GM12892 (cell line): ENCODE measurements around the gene RASGRP1.

ENCODE experiments used
- DNase-seq: peaks from one replicate; pipeline ENCODE4 v3.0.0; 2011; ENCODE audit not compliant: insufficient read length
- FAIRE-seq: peaks from 2 replicates; lab custom pipeline; 2011; peaks lifted over from hg19 to GRCh38; lab: Jason Lieb, UNC
- POLR2A ChIP-seq: IDR thresholded peaks from 2 replicates; pipeline ENCODE4 v1.6.1; 2011; ENCODE audit warnings: low read depth, low read length, control low read depth
- POLR2AphosphoS5 ChIP-seq: IDR thresholded peaks from 2 replicates; pipeline ENCODE4 v1.6.1; 2011; ENCODE audit warnings: low read depth, low read length, control low read depth
- TAF1 ChIP-seq: IDR thresholded peaks from 2 replicates; pipeline ENCODE4 v1.6.1; 2011; ENCODE audit warnings: low read depth, mild to moderate bottlenecking, control low read depth, low read length, borderline replicate concordance

Gene RASGRP1

DNA sequence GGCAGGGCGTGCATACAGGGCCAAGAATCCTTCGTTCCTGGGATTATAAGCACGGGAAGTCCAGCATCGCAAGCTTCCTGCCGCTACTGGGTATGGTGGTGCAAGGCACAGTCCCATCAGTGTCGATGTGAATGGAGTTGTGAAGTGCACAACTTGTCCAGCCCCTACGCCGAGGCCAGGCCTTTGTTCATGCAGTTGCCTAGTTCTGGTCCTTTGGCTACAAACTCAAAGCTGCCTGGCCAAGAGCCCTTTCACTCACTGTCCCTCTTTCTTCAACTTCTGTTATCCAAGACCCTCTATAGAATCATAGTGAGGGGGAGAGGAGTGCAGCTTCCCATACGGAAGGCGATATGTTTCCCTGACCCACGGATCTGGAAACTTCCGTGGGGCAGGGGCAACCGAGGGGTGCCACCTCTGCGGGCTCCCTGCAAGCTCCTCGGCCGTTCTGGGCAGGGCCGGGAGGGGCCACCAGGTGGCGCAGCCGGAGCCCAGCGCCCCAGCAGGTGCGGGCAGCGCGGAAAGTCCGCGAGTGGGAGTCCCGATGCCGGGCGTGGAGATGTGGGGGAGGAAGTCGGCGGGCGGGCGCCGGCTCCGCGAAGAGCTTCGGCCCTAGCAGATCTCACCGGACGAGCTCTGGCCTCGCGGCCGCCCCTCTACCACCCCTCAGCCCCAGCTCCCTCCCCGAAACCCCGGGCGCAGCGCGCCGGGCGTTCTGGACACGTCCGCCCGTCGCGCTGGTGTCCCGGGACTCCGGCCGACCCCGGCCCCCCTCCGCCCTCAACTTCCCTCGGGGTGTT is 693 bp downstream of the RASGRP1 start:
- TF ChIP-seq POLR2AphosphoS5, result 0 out of 2 replicates have a peak, but pooled peaks have one; percentile 10
- TF ChIP-seq POLR2A, result peak; percentile 44
- no peak for TF ChIP-seq TAF1
- DNase-seq (peak; percentile 62), FAIRE-seq (peak; percentile 90)

DNA sequence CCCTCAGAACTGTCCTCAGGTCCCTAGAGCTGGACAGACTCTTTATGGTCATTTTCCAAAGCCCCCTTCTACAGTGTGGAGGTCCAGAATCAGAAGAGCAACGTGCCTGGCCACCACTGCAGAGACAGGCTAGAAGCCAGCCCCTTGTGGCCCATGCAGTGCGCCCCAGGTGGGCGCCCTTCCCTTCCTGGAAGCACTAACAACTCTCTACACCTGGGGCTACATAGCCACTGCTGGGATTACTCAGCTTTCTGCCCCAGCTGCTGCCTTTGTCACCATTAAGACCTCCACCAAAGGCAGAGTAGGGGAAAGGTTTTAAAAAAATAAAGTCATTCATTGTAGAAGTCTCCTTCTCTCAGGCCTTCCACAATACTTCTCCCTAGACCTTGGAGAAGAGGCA is 2.3 kb downstream of the RASGRP1 start:
- TF ChIP-seq TAF1, result no peak
- TF ChIP-seq POLR2AphosphoS5, result no peak
- TF ChIP-seq POLR2A, result no peak
- FAIRE-seq (peak; percentile 84), DNase-seq (no peak)

DNA sequence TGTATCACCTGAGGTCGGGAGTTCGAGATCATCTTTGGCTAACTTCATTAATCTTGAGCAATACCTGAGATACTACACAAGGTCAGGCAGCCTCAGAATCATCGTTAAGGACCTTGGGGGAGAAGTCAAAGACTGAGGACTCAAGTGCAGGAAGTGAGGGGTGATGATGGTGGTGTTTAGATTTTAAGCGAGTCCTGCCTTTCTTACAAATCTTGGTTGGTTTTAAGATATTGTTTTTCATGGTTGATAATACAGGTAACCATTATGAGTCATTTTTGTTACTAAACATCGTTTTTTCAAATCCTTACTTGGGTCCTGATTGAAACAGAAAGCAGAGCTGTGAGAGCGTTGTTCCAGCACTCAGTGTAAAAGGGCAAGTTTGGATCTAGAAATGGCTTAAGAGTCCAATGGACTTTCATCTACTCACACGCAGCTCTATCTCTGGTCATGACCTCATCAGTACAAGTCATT is 4.1 kb downstream of the RASGRP1 start:
- DNase-seq (no peak), FAIRE-seq (no peak)
- TF ChIP-seq POLR2A, result no peak
- no peak for TF ChIP-seq POLR2AphosphoS5
- no peak for TF ChIP-seq TAF1

DNA sequence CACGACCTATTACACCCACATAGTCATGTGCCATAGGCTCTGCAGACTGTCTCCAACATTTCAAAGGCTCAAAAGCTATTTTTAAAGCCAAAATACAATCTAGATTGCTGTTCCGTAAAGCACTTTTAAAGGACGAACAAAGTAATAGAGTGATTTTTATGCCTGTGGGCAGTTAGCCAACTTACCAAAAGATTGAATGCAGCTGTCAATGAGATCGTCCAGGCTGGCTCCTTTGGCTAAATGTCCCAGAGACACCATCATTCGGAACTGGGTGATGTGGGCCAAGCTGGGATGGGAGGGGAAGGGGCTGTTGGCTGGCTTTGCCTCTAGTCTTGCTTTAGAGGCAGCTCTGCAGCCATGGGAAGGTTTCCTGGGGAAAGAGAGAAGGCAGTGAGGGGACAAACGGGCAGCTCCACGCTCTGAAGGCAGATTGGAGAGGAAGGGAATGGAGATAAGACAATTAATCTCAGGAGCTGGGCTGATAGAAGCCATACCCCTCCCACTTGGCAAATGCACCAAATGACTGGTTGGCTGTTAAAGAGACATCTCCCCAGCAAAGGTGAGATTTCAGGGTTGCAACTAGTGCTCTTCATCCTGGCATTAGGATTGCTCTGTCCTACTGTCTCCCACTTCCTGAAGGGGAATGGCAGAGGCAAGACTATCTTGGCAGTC is 4.8 kb downstream of the RASGRP1 start:
- TF ChIP-seq POLR2A, result no peak
- TF ChIP-seq TAF1, result no peak
- 0 out of 2 replicates have a peak, but pooled peaks have one; percentile 36 for TF ChIP-seq POLR2AphosphoS5
- DNase-seq (no peak), FAIRE-seq (peak; percentile 91)

DNA sequence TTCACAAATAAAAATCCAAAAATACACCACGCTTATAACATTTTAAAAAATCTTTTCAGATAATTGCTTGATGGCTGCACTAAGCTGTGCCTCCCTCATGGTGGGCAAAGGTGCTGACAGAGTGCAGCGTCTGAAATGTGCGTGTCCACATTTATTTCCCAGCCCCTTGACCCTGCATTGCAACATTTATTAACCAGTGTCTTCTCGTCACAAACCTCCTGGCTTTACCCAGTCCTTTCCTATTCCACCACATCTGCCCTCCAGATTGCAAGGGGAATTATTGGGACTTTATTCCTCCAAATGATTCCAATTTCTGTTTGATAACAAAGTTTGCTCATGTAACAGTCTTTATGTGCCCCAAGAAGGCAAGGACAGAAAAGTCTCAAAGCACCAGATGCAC is 5.5 kb downstream of the RASGRP1 start:
- TF ChIP-seq POLR2AphosphoS5, result no peak
- no peak for FAIRE-seq
- no peak for DNase-seq

DNA sequence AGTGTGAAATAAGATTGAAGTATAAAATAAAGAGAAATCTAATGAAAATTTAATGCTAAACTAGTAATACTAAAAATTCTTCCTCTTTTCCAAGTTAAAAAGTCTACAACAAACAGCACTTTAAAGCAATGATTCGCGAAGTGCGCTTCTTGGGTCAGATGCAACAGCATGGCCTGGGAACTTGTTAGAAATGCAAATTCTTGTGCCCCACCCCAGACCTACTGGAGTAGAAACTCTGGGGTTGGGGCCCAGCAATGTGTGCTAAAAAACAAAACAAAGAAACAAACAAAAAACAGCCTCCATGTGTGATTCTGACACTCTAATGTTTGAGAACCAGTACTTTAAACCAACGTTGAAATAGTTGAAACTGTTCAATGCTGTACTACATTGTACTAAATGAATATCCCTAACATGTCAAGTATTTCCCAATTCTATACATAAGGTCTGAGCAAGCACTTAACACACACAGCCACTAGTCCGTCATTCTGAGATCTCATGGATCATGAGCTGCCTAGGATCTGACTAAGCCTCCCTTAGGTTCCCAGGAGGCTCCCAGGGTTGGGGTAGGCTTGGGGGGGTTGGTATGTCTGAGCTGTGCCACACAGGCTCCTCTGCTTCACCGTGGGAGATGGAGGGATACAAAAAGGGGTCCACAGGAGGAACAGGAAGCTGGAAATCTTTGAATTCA is 6.1 kb downstream of the RASGRP1 start:
- TF ChIP-seq TAF1, result no peak
- no peak for TF ChIP-seq POLR2A
- no peak for TF ChIP-seq POLR2AphosphoS5
- peak; percentile 17 for FAIRE-seq
- no peak for DNase-seq

DNA sequence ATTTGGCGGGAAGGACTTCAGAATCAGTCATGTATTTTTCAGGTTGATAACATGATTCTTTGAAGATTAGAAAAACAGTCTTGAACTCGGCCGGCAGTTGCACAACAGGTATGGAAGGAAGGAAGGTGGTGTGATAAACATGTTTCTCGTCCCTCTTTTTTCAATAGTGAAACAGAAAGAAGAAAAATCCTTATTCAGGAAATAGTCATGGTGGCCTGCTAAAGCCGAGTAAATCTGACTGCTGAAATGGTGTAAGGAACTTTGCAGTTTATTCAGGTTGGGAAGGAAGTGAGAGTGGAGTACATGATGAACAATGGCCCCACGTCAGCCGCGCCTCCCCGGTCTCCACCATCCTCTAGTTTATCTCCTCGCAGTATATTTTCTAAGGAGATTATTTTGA is 6.7 kb downstream of the RASGRP1 start:
- no peak for DNase-seq
- TF ChIP-seq TAF1 (no peak), POLR2A (no peak), POLR2AphosphoS5 (no peak)
- FAIRE-seq, result no peak

DNA sequence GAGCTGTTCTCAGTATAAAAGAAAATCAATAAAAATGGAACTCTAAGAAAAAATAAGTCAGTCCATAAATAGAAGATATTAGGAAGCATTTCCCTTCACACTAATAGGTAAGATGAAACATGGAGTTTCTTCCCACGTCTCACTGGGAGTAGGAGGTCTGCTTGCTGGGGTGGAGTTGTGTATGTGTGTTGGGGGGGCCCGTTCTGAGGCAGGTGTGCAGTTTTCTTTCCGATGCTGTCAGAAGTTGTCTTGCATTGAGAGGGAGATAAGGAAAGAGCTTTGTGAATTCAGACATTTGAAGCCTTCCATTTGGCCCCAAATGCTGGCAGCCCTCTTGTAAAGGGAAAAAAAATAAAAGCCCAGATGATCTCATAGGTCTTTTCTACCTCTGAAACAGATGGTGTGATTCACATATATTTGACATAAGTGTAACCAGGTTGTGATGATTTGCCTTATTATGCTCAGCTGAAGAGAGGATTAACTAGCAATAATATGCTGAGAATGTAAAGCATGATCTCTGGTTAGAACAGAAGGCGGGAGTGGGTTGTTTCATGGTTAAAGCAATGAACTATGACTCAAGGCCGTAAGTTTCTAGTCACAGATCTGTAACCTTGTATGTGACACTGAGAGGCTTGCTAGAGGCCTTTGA is 8.8 kb downstream of the RASGRP1 start:
- FAIRE-seq, result no peak
- no peak for DNase-seq
- TF ChIP-seq POLR2AphosphoS5, result no peak
- no peak for TF ChIP-seq POLR2A
- TF ChIP-seq TAF1, result no peak

DNA sequence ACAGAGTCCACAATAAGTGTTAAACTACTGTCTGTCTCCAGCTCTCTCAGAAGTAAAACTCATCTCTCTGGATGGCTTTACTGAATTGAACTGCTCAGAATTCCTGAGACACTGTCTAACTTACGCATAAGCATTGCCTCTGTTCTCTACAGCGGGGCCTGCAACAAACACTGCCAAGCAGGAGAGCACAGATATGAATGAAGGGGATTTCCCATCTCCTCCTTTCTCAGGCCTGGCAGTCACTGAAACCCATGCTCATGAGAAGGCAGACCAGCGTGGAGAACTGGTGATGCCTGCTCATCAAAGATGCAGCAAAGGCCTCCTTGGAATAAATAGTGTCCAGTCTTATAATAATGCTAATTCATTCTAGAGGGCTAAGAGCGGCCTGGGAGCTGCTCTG is 10.3 kb downstream of the RASGRP1 start:
- no peak for DNase-seq
- peak; percentile 77 for FAIRE-seq
- TF ChIP-seq POLR2AphosphoS5 (no peak), TAF1 (no peak), POLR2A (no peak)

DNA sequence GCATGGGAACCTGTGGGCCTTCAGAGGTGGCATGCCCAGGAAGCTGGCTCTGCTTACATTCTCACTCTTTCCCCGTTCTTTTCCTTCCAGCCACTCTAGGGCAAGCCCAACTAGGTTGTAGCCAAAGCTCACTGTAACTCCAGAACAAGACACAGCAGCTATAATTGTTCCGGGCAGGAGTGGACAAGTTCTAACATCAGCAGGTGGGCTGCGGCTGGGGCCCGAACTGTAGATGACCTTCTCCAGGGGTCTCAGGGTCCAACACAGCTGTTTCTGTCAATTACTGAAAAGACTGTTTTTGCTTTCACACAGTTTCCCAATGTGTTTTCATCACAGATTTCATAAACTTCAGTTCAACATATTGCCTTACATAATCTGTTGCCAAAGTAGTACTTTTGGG is 11.5 kb downstream of the RASGRP1 start:
- FAIRE-seq (no peak), DNase-seq (no peak)
- TF ChIP-seq POLR2AphosphoS5, result no peak
- TF ChIP-seq TAF1, result no peak
- TF ChIP-seq POLR2A, result no peak

DNA sequence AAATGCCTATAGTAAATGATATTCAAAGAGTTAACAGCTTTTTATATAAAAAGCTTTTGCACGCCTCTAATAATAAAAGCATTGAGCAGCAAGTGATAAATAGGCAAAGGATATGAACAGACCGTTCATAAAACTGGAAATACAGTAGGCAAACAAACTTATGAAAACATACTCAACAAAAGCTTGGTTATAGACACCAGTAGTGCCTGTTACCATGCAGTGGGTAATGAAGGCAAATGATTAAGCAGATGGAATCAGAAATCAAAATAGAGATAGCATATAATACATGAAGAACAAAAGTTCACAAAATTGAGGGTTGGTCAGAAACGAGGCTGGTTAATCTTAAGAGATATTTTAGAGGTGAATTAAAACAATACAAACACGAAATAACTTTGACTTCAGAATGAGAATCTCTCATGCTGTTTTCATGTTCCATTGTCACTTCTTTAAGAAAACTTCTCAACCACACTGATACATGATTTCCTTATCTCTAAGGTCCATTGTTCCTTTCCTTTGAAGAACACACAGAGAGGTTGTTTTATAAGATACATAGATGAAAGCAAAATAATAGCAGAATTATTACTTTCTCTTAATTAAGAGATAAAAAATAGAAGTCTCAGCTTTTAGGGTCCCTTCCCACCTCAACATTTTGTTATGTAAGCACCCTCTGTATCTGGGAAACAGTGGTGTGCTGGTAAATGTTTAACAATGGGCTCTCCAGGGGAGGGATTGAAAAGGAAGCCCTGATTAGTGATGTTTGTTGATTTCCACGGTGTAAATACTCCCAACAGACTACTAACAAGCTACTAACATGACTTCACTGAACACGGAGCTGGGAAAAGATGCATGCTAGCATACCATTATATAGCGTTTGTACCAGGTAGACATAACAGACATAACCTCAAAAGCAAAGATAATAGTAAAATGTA is 12.6 kb downstream of the RASGRP1 start:
- FAIRE-seq (no peak), DNase-seq (no peak)
- no peak for TF ChIP-seq TAF1
- TF ChIP-seq POLR2A, result no peak
- no peak for TF ChIP-seq POLR2AphosphoS5
